Activated CD4-positive, alpha-beta T cell treated with anti-CD3 and anti-CD28 coated beads for 1 hour (primary cell): Measurements from ENCODE around the gene SLC13A3.

Experiments used
- DNase-seq: peaks from one replicate; pipeline ENCODE4 v3.0.0-alpha.2; 2020

SLC13A3 gene

GRCh38 chr20:46650575-46651090 is 626 bp downstream of the SLC13A3 start:
- DNase-seq, result no peak

DNA sequence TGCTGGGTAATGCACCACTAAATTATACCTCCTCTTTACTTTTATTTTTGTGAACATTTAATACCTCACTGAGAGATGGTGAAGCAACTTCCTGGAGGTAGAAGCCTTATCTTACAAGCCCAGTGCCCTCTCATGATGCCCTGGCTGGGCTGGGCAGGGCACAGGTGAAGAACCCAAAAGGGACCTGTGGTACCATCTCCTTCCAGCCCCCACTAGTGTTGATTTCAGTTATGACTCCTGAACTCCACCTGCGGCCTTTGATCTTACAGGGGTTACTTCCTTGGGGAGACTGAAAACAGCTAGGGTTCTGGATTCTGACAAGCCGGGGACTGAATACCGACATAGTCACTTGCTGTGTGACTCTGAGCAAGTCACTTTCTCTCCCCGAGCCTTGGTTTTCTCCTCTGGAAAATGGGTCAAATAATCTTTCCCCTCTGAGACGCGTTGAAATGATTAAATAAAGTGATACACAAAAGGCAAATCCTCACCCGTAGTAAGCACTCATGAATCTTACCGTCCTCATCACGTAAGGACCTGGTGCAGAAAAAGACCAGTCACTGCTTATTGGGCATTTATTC is 1.2 kb downstream of the SLC13A3 start:
- no peak for DNase-seq

DNA sequence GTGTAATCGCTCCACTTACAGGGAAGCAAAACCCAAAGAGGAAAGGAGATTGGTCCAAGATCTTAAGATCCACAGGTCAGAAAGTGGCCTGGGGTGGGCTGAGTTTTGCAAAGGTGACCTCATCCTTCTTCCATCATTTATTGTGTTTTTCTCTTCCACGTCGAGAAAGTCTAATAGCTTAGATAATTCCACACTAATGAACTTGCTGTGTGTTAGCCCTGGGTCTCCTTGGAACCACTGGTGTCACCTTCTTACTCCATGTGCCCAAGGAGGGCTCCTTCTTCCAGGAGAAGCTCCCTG is 1.7 kb downstream of the SLC13A3 start:
- DNase-seq, result no peak

GRCh38 chr20:46648903-46649649 is 2.2 kb downstream of the SLC13A3 start:
- no peak for DNase-seq

DNA sequence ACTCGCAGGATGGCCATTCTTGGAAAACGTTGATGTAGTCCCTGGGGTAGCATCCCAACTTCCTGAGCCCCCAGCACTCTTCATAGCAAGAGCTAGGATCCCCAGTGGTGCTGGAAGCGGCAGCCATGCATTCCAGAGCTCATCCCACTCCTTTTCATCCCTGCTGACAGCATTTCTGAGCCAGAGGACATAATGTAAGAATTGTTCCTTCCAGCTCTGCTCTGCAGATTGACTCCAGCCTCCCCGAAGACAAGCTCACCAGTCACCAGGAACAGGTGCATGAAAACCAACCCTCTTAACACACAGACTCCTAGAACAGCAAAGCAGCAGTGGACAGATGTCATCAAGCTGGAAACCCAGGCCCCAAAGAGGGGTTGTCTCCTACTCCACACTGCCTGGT is 3.8 kb downstream of the SLC13A3 start:
- DNase-seq, result no peak

DNA sequence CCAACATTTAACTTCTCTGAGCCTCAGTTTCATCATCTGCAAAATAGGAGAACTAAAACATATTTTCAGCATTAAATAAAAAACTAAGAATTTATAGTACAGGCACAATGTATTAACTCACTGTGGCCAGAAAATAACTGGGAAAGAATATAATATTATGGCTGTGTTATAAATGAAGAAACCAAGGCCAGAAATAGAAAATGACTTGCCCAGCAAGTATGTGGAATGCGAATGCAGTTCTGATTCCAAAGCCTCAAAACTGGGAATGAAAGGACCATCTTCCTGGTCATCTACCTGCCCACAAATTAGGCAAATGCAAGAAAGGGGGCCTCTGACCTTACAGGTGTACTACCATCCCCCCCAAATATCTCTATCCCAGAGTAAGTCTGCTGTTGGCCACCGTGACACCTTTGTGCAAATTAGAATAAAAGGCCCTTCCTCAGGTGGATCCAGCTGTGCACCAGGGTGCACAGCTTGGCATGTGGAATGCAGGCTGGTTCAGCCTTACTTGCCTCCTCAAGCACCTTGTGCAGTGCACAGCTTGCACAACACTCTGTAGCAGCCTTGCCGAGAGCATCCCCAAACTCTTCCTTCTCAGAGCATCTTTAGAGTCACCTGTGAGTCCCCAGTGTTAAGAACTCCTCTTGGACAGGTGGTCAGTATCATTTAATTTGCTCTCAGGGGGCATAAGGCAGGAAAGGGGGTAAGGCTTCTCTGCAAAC is 4.4 kb downstream of the SLC13A3 start:
- DNase-seq, result no peak

DNA sequence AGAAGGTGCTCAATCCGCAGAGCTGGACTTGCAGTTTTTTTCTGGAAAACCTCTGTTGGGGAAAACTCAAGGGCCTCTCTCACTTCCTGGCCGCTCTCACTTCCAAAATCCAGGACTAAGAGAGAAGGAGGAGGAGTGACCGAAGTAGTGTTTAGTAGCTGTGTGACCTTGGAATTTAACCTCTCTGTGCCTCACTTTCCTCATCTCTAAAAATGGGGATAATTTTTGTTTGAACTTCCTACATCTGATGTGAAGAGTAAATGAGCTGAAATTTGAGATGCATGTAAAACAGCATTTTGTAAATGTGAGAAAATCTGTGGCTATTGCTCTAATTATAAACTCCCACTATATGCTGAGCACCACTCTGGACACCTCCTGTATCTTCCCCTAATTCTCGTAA is 5.1 kb downstream of the SLC13A3 start:
- DNase-seq, result no peak

DNA sequence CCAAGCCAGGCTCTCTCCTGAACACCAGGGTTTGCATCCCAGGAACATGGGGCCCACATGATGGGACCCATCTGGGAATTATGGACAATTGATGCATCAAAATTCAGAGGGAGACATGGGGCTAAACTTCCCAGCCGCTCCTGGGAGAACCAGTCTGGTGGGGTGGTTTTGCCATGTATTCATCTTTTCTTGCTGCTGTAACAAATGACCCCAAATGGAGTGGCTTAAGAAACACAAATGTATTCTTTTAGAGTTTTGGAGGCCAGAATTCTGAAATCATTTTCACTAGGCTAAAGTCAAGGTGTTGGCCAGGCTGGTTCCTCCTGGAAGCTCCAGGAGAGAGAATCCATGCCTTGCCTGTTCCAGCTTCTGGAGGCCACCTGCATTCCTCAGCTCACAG is 6.5 kb downstream of the SLC13A3 start:
- DNase-seq, result no peak

DNA sequence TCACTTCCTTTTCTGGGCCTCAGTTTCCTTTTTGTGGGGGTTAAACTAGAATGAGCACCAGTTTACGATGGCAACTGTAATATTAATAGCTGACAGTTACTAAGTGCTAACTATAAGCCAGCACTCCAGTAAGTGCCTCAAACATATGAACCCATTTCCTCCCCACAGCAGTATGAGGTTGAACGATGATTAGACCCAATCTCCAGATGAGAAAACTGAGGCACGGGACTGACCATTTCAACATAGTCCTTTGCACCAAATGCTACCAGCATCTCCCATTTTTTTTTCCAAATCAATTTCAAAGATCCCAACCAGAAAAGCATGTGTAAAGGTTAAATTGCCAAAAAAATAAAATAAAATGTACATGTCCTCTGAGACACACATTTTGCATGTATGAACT is 7.1 kb downstream of the SLC13A3 start:
- no peak for DNase-seq

- no peak for DNase-seq
Observed at GRCh38 chr20:46642969-46643343, 8.3 kb downstream of the SLC13A3 start.

DNA sequence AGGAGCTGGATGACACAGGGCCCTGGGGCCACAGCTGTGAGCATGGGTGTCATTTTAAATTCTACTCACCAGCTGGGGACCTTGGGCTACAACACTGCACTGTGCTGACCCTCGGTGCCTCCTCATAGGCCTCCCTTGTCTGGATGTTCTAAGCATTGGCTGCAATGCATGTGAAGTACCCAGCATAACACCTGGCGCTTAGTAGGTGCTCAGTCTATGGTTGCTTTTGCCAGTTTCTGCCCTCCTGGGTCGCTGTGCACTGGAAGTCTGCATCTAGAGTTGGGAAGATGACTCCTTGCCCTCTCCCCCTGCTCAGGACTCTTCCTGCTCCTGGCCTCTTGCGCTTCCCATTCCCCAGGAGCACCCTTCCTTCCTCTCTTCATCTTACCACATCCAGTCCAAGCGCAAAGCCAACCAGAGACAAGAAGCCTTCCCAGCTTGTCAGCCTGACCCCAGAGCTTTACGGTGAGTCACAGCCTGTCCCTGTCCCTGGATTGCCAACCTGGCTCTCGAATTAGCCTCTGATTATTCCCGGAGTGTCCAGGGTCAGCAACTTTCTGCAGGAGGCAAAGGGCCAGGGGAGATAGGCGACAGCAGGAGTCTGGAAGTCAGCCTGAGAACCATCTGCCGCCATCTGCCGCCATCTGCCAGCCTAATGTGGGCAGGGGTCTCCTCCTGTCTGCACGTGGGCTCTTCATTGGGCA is 8.8 kb downstream of the SLC13A3 start:
- no peak for DNase-seq

DNA sequence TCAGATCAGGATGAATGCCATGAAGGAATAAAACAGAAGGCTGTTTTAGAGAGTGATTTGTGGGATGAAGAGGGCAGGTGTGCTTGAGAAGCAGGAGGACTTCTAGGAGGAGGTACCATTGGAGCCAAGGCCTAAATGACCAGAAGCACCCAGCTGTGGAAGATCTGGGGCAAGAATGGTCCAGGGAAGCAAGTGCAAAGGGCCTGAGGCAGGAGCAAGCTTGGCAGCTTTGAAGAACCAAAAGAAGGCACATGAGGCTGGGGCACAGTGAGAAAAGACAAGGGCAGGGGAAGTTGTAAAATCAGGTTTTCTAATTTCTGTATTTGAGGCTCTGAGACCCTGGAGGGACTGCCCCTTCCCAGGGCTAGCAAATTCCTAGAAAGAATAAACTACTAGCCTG is 9.8 kb downstream of the SLC13A3 start:
- DNase-seq, result no peak

- DNase-seq, result no peak
Observed at GRCh38 chr20:46640536-46641311, 10.5 kb downstream of the SLC13A3 start.

DNA sequence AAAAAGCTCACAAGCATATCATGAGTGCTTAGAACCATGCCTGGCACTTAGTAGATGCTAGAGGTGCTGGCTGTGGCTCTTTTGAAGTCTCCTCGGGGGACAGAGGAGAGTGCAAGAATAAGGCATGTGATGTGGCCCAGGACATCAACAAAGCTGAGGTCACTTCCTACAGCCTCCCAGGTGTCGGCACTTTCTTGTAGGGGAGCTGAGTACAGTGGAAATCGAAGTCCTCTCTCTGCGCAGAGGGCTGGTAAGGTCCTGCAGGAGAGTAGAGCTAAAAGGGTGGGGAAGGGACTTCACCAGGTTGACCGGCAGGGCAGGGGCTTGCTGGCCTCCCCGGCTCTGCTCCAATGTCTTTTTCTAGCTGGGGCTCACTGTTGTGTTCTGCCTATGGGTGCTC is 11.2 kb downstream of the SLC13A3 start:
- no peak for DNase-seq

GRCh38 chr20:46639587-46639986 is 11.7 kb downstream of the SLC13A3 start:
- DNase-seq, result no peak

DNA sequence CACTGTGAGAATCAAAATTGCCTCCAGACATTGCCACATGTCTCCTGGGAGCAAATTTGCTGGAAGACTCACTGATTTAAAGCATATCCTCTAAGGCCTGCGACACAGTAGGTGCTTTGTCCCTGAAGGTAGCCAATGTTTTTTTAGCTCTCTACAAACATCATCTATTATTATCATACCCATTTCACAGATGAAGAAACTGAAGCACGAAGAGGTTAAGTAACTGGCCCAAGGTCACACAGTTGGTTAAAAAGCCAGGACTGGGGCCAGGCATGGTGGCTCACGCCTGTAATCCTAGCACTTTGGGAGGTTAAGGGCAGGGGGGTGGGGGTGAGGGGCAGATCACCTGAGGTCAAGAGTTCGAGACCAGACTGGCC is 12.4 kb downstream of the SLC13A3 start:
- DNase-seq, result no peak

- DNase-seq, result no peak
Observed at GRCh38 chr20:46638134-46638897, 12.9 kb downstream of the SLC13A3 start.

- DNase-seq, result no peak
Observed at GRCh38 chr20:46637427-46638133, 13.7 kb downstream of the SLC13A3 start.

GRCh38 chr20:46637020-46637419 is 14.2 kb downstream of the SLC13A3 start:
- DNase-seq, result no peak

DNA sequence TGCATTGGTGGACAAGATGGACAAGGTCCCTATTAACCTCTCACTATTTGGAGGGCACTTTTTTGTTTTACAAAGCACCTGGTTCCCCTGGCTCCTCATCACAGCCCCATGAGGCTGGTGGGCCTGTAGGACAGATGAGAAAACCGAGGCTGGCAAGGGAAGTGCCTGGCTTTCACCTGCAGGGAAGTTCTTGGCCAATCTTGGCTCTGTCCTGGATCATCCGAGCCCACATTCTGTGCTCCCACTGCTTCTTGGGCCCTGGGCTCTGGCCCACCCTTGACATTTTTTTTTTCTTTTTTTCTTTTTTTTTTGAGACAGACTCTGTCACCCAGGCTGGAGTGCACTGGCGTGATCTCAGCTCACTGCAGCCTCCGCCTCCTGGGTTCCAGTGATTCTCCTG is 14.7 kb downstream of the SLC13A3 start:
- no peak for DNase-seq

GRCh38 chr20:46635514-46636136 is 15.6 kb downstream of the SLC13A3 start:
- DNase-seq, result no peak
